CD4-positive, alpha-beta T cell (primary cell): Measurements from ENCODE around the gene GGTLC2. TPM values are rescaled to one million over a fixed set of nuclear protein-coding genes. Genes with fewer than 3 reads are reported as not detected.

Experiments used
- ATAC-seq: fragments of 200-7000 bp; cut with Tn5 transposase; one replicate; pipeline ENCODE4 v1.10.0; 2022; ENCODE audit warnings: mild to moderate bottlenecking; ENCODE audit not compliant: poor library complexity
- CTCF ChIA-PET: fragments of 350-600 bp; sonication (Branson Sonifier 250); formaldehyde crosslinking; loops from one replicate; lab custom pipeline; 2021; ENCODE audit warnings: antibody characterized with exemption, inconsistent platforms; lab: Charles Lee
- POLR2A ChIA-PET: fragments of 350-600 bp; sonication (Branson Sonifier 250); formaldehyde crosslinking; loops from one replicate; lab custom pipeline; 2021; ENCODE audit warnings: antibody characterized with exemption, inconsistent platforms; lab: Charles Lee
- DNase-seq, 14 experiments: peaks; one replicate each; pipeline ENCODE4 v3.0.0-alpha.2; 2013 to 2020; ENCODE audit warnings: mixed read lengths in 2 of 14
- H3K27ac ChIP-seq, 2 donors: one replicate each; pipeline versions ENCODE4 v1.5.1 to v1.7.0; 2013; ENCODE audit warnings: low read length in 2 of 2, low read depth in 1 of 2, mild to moderate bottlenecking in 1 of 2
- H3K27me3 ChIP-seq, 2 experiments: 1 replicate in 1 of 2; 2 replicates in 1 of 2; pipeline versions ENCODE4 v1.6.1 to v1.7.0; 2013; ENCODE audit warnings: low read length in 2 of 2, control low read depth in 1 of 2, mild to moderate bottlenecking in 1 of 2, moderate library complexity in 1 of 2; ENCODE audit not compliant: insufficient read depth in 2 of 2, control insufficient read depth in 1 of 2
- H3K36me3 ChIP-seq: one replicate; pipeline ENCODE4 v1.6.1; 2013; ENCODE audit warnings: low read length, control low read depth; ENCODE audit not compliant: insufficient read depth
- H3K4me1 ChIP-seq: one replicate; pipeline ENCODE4 v1.6.1; 2013; ENCODE audit warnings: low read length, control low read depth; ENCODE audit not compliant: insufficient read depth
- H3K4me3 ChIP-seq: one replicate; pipeline ENCODE4 v1.5.1; 2013; ENCODE audit warnings: mild to moderate bottlenecking, low read length, moderate library complexity
- H3K9me3 ChIP-seq, 2 experiments: 1 replicate in 1 of 2; 2 replicates in 1 of 2; pipeline versions ENCODE4 v1.6.1 to v1.7.0; 2013; ENCODE audit warnings: low read length in 2 of 2, mild to moderate bottlenecking in 2 of 2, control low read depth in 1 of 2, moderate library complexity in 1 of 2; ENCODE audit not compliant: control insufficient read depth in 1 of 2, insufficient read depth in 1 of 2
- H3K27ac Mint-ChIP-seq: one replicate; pipeline ENCODE4 v1.8.0; 2020; ENCODE audit warnings: mixed read lengths
- H3K27me3 Mint-ChIP-seq: one replicate; pipeline ENCODE4 v1.8.0; 2021; ENCODE audit warnings: mixed read lengths
- H3K36me3 Mint-ChIP-seq: one replicate; pipeline ENCODE4 v1.8.0; 2021; ENCODE audit warnings: low read depth, mixed read lengths
- H3K4me1 Mint-ChIP-seq: one replicate; pipeline ENCODE4 v1.8.0; 2021; ENCODE audit warnings: low read depth, mixed read lengths
- H3K4me3 Mint-ChIP-seq: one replicate; pipeline ENCODE4 v1.8.0; 2020; ENCODE audit warnings: mild to moderate bottlenecking, mixed read lengths
- H3K9me3 Mint-ChIP-seq: one replicate; pipeline ENCODE4 v1.8.0; 2020; ENCODE audit warnings: mixed read lengths
- intact Hi-C, 2 experiments: fragments of 100-400 bp; cut with DNase I in 1 of 2; cut with micrococcal nuclease in 1 of 2; formaldehyde crosslinking; loops; one replicate each; pipeline versions ENCODE4 v1.15.1 to v1.9.0; 2023 to 2025; cut with DNase I, micrococcal nuclease
- total RNA-seq, 174 experiments: library from RNA in 2 of 174; stranded (reverse) in 2 of 174; gene quantifications; one replicate each; pipeline ENCODE4 v1.2.3 and lab custom pipeline; 2021 to 2026
- TF ChIP-seq, protein P1 (sequence below): fragments of 200-600 bp; IDR thresholded peaks from one replicate; pipeline ENCODE4 v1.8.0; 2022; ENCODE audit warnings: antibody characterized with exemption, mild to moderate bottlenecking

Gene GGTLC2
- total RNA-seq, 2 experiments from 2014 or later: not detected

DNA sequence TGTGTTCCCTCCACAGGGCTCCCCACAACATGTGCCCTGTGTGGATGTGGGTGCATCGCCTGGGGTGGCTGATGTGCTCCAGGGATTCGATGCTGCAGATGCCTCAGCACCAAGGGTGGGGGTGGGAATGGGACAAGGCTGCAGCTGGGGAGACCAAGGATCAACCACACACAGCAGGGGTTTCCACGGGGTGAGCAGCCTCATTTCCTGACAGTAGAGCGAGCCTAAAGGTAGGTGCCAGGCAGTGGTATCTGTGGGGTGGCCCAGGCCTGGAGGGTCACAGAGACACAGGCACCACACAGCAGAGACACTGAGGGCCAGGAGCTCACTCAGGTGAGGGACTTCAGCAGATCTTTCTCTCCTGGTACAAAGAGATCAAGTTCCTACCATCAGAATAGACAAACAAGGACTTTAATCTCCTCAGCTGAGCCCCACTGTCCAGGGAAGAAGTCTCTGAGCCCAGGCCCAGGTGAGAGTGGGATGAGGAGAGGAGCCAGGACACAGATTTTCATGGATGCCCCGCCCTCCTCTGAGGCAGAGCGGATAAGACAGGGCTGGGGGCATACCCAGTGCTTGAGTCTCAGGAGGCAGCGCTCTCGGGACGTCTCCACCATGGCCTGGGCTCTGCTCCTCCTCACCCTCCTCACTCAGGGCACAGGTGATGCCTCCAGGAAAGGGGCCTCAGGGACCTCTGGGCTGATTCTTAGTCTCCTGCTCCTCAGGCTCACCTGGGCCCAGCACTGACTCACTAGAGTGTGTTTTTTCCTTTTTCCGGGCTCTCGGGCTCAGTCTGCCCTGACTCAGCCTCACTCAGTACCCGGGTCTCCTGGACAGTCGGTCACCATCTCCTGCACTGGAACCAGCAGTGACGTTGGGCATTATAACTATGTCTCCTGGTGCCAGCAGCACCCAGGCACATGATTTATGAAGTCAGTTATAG is 19.7 kb downstream of the GGTLC2 start:
- Histone ChIP-seq H3K27ac (no peak overlapping the region), H3K27me3 (no peaks in the 10 kb centered on the region), H3K36me3 (no peaks in the 10 kb centered on the region), H3K9me3 (no peaks in the 10 kb centered on the region), H3K4me1 (no peaks in the 10 kb centered on the region), H3K4me3 (no peak overlapping the region)
- ATAC-seq (no peak), DNase-seq (no peak)
- ChIA-PET CTCF (no interaction called here), POLR2A (no interaction called here)
- Mint-ChIP-seq H3K27ac (no peak overlapping the region), H3K9me3 (no peaks in the 10 kb centered on the region), H3K36me3 (no peaks in the 10 kb centered on the region), H3K4me1 (no peaks in the 10 kb centered on the region), H3K27me3 (no peaks in the 10 kb centered on the region), H3K4me3 (no peak overlapping the region)
- intact Hi-C loops: no loop called here
- TF ChIP-seq, protein P1, sequence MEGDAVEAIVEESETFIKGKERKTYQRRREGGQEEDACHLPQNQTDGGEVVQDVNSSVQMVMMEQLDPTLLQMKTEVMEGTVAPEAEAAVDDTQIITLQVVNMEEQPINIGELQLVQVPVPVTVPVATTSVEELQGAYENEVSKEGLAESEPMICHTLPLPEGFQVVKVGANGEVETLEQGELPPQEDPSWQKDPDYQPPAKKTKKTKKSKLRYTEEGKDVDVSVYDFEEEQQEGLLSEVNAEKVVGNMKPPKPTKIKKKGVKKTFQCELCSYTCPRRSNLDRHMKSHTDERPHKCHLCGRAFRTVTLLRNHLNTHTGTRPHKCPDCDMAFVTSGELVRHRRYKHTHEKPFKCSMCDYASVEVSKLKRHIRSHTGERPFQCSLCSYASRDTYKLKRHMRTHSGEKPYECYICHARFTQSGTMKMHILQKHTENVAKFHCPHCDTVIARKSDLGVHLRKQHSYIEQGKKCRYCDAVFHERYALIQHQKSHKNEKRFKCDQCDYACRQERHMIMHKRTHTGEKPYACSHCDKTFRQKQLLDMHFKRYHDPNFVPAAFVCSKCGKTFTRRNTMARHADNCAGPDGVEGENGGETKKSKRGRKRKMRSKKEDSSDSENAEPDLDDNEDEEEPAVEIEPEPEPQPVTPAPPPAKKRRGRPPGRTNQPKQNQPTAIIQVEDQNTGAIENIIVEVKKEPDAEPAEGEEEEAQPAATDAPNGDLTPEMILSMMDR: no peak

- H3K9me3 Mint-ChIP-seq: no peaks in the 10 kb centered on the region
- DNase-seq: peak in 4 of 14 experiments; percentile 6 to 29 (median 20)
- H3K4me1 Mint-ChIP-seq: no peaks in the 10 kb centered on the region
- POLR2A ChIA-PET: no interaction called here
- intact Hi-C loops: no loop called here
- no peak overlapping the region for H3K27ac Mint-ChIP-seq
- TF ChIP-seq, protein P1: no peak
- ATAC-seq: no peak
- Histone ChIP-seq H3K4me1 (no peaks in the 10 kb centered on the region), H3K4me3 (no peak overlapping the region), H3K27ac (no peak overlapping the region), H3K27me3 (no peaks in the 10 kb centered on the region), H3K9me3 (no peaks in the 10 kb centered on the region), H3K36me3 (no peaks in the 10 kb centered on the region)
- CTCF ChIA-PET: no interaction called here
- H3K36me3 Mint-ChIP-seq: no peaks in the 10 kb centered on the region
- no peak overlapping the region for H3K4me3 Mint-ChIP-seq
- no peaks in the 10 kb centered on the region for H3K27me3 Mint-ChIP-seq
Measured at GRCh38 chr22:22666307-22667091, 22.1 kb downstream of the GGTLC2 start.

GRCh38 chr22:22667966-22668880 is 23.8 kb downstream of the GGTLC2 start:
- CTCF ChIA-PET: no interaction called here

More at GRCh38 chr22:22667966-22668880, 23.8 kb downstream of the GGTLC2 start:
- Histone ChIP-seq H3K4me3 (no peak overlapping the region), H3K36me3 (no peaks in the 10 kb centered on the region), H3K27me3 (no peaks in the 10 kb centered on the region), H3K9me3 (no peaks in the 10 kb centered on the region), H3K4me1 (no peaks in the 10 kb centered on the region), H3K27ac (no peak overlapping the region)
- DNase-seq (no peak), ATAC-seq (no peak)
- H3K4me3 Mint-ChIP-seq: no peak overlapping the region
- no peak overlapping the region for H3K27ac Mint-ChIP-seq
- POLR2A ChIA-PET: no interaction called here
- H3K9me3 Mint-ChIP-seq: no peaks in the 10 kb centered on the region
- intact Hi-C loops: no loop called here
- no peaks in the 10 kb centered on the region for H3K4me1 Mint-ChIP-seq
- H3K27me3 Mint-ChIP-seq: no peaks in the 10 kb centered on the region
- no peaks in the 10 kb centered on the region for H3K36me3 Mint-ChIP-seq
- TF ChIP-seq, protein P1: no peak
